GM12878 (cell line): ENCODE results near the gene GLIPR2. TPM values are rescaled to one million over a fixed set of nuclear protein-coding genes. Genes with fewer than 3 reads are reported as not detected.

Source experiments
- ATAC-seq: fragments of 200-7000 bp; cut with Tn5 transposase; 3 replicates; pipeline ENCODE4 v1.9.1; 2020; ENCODE audit warnings: mild to moderate bottlenecking, moderate library complexity
- BruUV-seq: library from RNA; stranded (reverse); fragments of 400-500 nt; replicated peaks from 2 replicates; lab custom pipeline; 2021; lab: Mats Ljungman, UMichigan
- CTCF ChIA-PET: fragments of 300-600 bp; sonication (Branson Sonifier 250); formaldehyde crosslinking; extraction: SDS; loops from one replicate; lab custom pipeline; 2021; ENCODE audit warnings: inconsistent platforms; lab: Yijun Ruan, JAX
- POLR2A ChIA-PET: fragments of 350-600 bp; formaldehyde crosslinking; extraction: SDS; loops from one replicate; lab custom pipeline; 2021; ENCODE audit warnings: inconsistent platforms; lab: Charles Lee
- RAD21 ChIA-PET: fragments of 300-600 bp; sonication (Branson Sonifier 250); formaldehyde crosslinking; loops from one replicate; lab custom pipeline; 2023; ENCODE audit warnings: antibody characterized with exemption; ENCODE audit not compliant: unreplicated experiment; lab: Charles Lee
- SMC1A ChIA-PET: fragments of 300-600 bp; sonication (Branson Sonifier 250); formaldehyde crosslinking; loops from one replicate; lab custom pipeline; 2023; ENCODE audit not compliant: unreplicated experiment, uncharacterized antibody; lab: Charles Lee
- DNase-seq: peaks from one replicate; pipeline ENCODE4 v3.0.0-alpha.2; 2011; ENCODE audit warnings: low read depth, low spot score
- FAIRE-seq: peaks from 3 replicates; lab custom pipeline; 2011; peaks lifted over from hg19 to GRCh38; lab: Jason Lieb, UNC
- H2AFZ ChIP-seq: 2 replicates; pipeline ENCODE4 v1.6.0; 2011; ENCODE audit warnings: low read depth, low read length, control low read depth; ENCODE audit not compliant: control insufficient read depth
- H3K27ac ChIP-seq: 2 replicates; pipeline ENCODE4 v1.5.1; 2011; ENCODE audit warnings: control low read depth; ENCODE audit not compliant: control insufficient read depth, insufficient read depth
- H3K27me3 ChIP-seq, 2 experiments: replicated peaks in 1 of 2; 2 replicates each; pipeline versions ENCODE4 v1.6.0 to v1.6.1; 2011; ENCODE audit warnings: low read length in 1 of 2; ENCODE audit not compliant: control insufficient read depth in 2 of 2, insufficient read depth in 2 of 2
- H3K36me3 ChIP-seq, 2 experiments: 2 replicates each; pipeline ENCODE4 v1.5.1; 2011; ENCODE audit warnings: low read length in 1 of 2; ENCODE audit not compliant: control insufficient read depth in 2 of 2, insufficient read depth in 2 of 2
- H3K4me1 ChIP-seq: 2 replicates; pipeline ENCODE4 v1.6.1; 2011; ENCODE audit warnings: mild to moderate bottlenecking, low read length, moderate library complexity, mixed read lengths; ENCODE audit not compliant: control insufficient read depth, insufficient read depth
- H3K4me2 ChIP-seq: 2 replicates; pipeline ENCODE4 v1.6.0; 2011; ENCODE audit warnings: control low read depth; ENCODE audit not compliant: control insufficient read depth, insufficient read depth
- H3K4me3 ChIP-seq: fragments of 200-600 bp; sonication (generic); 2 replicates; pipeline ENCODE4 v1.5.1; 2016
- H3K79me2 ChIP-seq: 2 replicates; pipeline ENCODE4 v1.6.0; 2011; ENCODE audit warnings: low read length; ENCODE audit not compliant: control insufficient read depth, insufficient read depth
- H3K9ac ChIP-seq: 2 replicates; pipeline ENCODE4 v1.8.0; 2011; ENCODE audit warnings: low read length, control low read depth, mixed read lengths; ENCODE audit not compliant: control insufficient read depth, insufficient read depth
- H3K9me3 ChIP-seq: replicated peaks from 3 replicates; pipeline ENCODE4 v1.5.1; 2011; ENCODE audit warnings: mild to moderate bottlenecking, low read length; ENCODE audit not compliant: control insufficient read depth, insufficient read depth
- H4K20me1 ChIP-seq: 2 replicates; pipeline ENCODE4 v1.6.0; 2011; ENCODE audit not compliant: control insufficient read depth, insufficient read depth
- BACH1 ChIP-seq: fragments of 450-650 bp; IDR thresholded peaks from 2 replicates; pipeline ENCODE4 v1.6.1; 2017; ENCODE audit warnings: mild to moderate bottlenecking, borderline replicate concordance
- CBFB ChIP-seq: IDR thresholded peaks from 2 replicates; pipeline ENCODE4 v1.6.1; 2016; ENCODE audit warnings: antibody characterized with exemption, low read depth
- CEBPB ChIP-seq, 2 experiments: fragments of 150-350 bp in 1 of 2; IDR thresholded peaks; 2 replicates each; pipeline ENCODE4 v1.6.1; 2012 to 2014; ENCODE audit warnings: low read depth in 2 of 2, low read length in 2 of 2, borderline replicate concordance in 1 of 2, inconsistent platforms in 1 of 2
- CREB1 ChIP-seq: IDR thresholded peaks from 2 replicates; pipeline ENCODE4 v1.6.1; 2012; ENCODE audit warnings: low read depth, mild to moderate bottlenecking, inconsistent platforms
- DPF2 ChIP-seq: fragments of 450-650 bp; IDR thresholded peaks from 2 replicates; pipeline ENCODE4 v1.6.1; 2017; ENCODE audit warnings: mild to moderate bottlenecking
- EGR1 ChIP-seq, 2 experiments: IDR thresholded peaks; 1 replicate in 1 of 2; 2 replicates in 1 of 2; pipeline ENCODE4 v1.6.1; 2011 to 2012; ENCODE audit warnings: low read depth in 2 of 2, low read length in 2 of 2, borderline replicate concordance in 1 of 2, mild to moderate bottlenecking in 1 of 2, moderate library complexity in 1 of 2
- FOXM1 ChIP-seq: IDR thresholded peaks from 2 replicates; pipeline ENCODE4 v1.6.1; 2012; ENCODE audit warnings: low read depth, mild to moderate bottlenecking, inconsistent platforms, low read length, moderate library complexity
- GABPA ChIP-seq: IDR thresholded peaks from 2 replicates; pipeline ENCODE4 v1.6.1; 2014; ENCODE audit warnings: antibody characterized with exemption, low read depth, mild to moderate bottlenecking, inconsistent platforms
- GATAD2B ChIP-seq: fragments of 450-650 bp; conservative IDR thresholded peaks from 2 replicates; pipeline ENCODE4 v1.6.1; 2017; ENCODE audit warnings: low read depth, mild to moderate bottlenecking, moderate library complexity
- PAX5 ChIP-seq: IDR thresholded peaks from 2 replicates; pipeline ENCODE4 v1.6.1; 2011; ENCODE audit warnings: low read depth, low read length, borderline replicate concordance
- POLR2A ChIP-seq: IDR thresholded peaks from 2 replicates; pipeline ENCODE4 v1.6.1; 2011; ENCODE audit warnings: low read depth, mild to moderate bottlenecking, low read length
- SMC3 ChIP-seq: IDR thresholded peaks from 2 replicates; pipeline ENCODE4 v1.6.1; 2011; ENCODE audit warnings: low read length, improper control_type of control experiment, borderline replicate concordance
- SREBF1 ChIP-seq: IDR thresholded peaks from 2 replicates; pipeline ENCODE4 v1.6.1; 2012; ENCODE audit warnings: mild to moderate bottlenecking, low read length
- SREBF2 ChIP-seq: IDR thresholded peaks from 2 replicates; pipeline ENCODE4 v1.6.1; 2012; ENCODE audit warnings: mild to moderate bottlenecking, low read length
- TCF3 ChIP-seq: IDR thresholded peaks from 2 replicates; pipeline ENCODE4 v1.6.1; 2012; ENCODE audit warnings: low read depth, mild to moderate bottlenecking, low read length, borderline replicate concordance; ENCODE audit not compliant: insufficient read depth
- ZNF217 ChIP-seq: fragments of 450-650 bp; IDR thresholded peaks from 2 replicates; pipeline ENCODE4 v1.6.1; 2017; ENCODE audit warnings: antibody characterized with exemption, mild to moderate bottlenecking
- WGBS: methylation state at CpG from one replicate; pipeline ENCODE4 v1.1.6; 2016; ENCODE audit warnings: low lambda C conversion rate; ENCODE audit not compliant: insufficient replicate concordance, insufficient coverage; ENCODE audit errors: missing lambda C conversion rate; 5-methylcytosine and 5-hydroxymethylcytosine counted together
- in situ Hi-C: fragments of 300-500 bp; cut with MboI; formaldehyde crosslinking; loops from 9 replicates; pipeline ENCODE4 v1.14.3; 2018; ENCODE audit warnings: mixed read lengths
- intact Hi-C: fragments of 100-400 bp; cut with micrococcal nuclease; formaldehyde crosslinking; loops from one replicate; pipeline ENCODE4 v1.14.2; 2022; ENCODE audit not compliant: unreplicated experiment
- polyA plus RNA-seq, 11 experiments: library from polyadenylated mRNA; depleted of rRNA in 4 of 11; unstranded in 6 of 11; stranded (reverse) in 5 of 11; fragments of >200 nt; fragmentation: Nextera tagmentation in 4 of 11; fragmentation: Illumina TruSeq in 1 of 11; extraction: Ambion mirVana in 4 of 11; extraction: Trizol in 1 of 11; gene quantifications; 1 replicate in 1 of 11; 2 replicates in 10 of 11; pipeline versions ENCODE4 v1.2.1 to v1.2.3, GENCODE V29; 2011 to 2016; ENCODE audit warnings: inconsistent platforms in 2 of 11, missing spikeins in 2 of 11, low read depth in 1 of 11
- total RNA-seq, 4 experiments: library from RNA; depleted of rRNA in 3 of 4; stranded (reverse); fragments of >200 nt in 3 of 4; fragmentation: Illumina TruSeq in 1 of 4; extraction: Trizol in 1 of 4; gene quantifications; 2 replicates each; pipeline versions ENCODE4 v1.2.1 to v1.2.3, GENCODE V29; 2013 to 2021
- TF ChIP-seq, protein P1 (sequence below): fragments of 450-650 bp; IDR thresholded peaks from 2 replicates; pipeline ENCODE4 v1.6.1; 2017; ENCODE audit warnings: low read depth, mild to moderate bottlenecking, moderate library complexity
- TF ChIP-seq, protein P2 (sequence below): fragments of 450-650 bp; IDR thresholded peaks from 2 replicates; pipeline ENCODE4 v1.6.1; 2017; ENCODE audit warnings: mild to moderate bottlenecking, moderate library complexity

GLIPR2 gene
- total and polyA plus RNA-seq, 10 of the 15 experiments (the other 5 are each of a cell fraction or from before 2014, with no cell fraction given): 0.41 to 3.5 (median 2.2) TPM

DNA sequence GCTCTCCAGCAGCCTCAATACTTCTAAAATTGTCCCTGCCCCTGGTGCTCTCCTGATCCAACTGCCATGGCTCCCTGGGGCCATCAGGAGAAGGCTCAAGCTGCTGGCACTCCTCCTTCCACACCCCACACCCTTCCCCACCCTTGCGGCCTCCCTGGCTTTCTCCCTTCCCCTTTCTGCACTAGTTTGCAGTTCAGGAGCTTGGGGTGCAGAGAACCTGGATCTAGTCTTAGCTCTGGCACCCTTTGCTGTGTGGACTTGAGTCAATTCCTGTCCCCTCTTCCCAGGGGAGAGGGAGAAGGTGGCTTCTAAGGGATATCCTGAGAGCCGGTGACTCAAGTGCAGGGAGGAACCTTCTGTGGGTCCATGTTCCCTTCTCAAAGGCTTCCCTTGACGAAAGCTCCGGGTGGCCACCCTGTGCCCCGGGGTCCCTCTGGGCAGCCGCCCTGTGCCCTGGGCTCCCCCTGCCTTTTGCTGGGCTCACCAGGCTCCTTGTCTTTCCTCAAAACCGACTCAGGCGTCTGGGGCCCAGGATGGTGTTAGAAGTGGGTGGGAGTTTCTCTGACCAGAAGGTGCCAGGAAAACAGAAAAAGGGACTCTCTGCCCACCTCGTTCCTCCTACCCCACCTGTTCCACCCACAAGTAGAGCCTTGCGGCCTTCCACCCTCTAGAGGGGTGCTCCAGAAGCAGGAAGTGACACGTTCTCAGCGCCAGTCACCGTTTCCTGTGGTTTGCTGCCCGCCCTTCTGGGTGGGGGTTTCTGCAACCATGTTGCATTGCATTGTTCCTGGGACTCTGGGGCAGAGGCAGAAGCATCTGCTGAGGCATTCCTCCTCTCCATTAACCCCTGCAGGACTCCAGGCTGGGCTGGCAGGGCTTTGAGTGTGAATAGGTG, 15.0 kb downstream of the GLIPR2 start:
- Histone ChIP-seq H3K4me3 (peak overlapping the region; percentile 38), H3K4me1 (peaks cover 56% of the 10 kb centered on the region), H3K27me3 (no peaks in the 10 kb centered on the region), H3K79me2 (no peaks in the 10 kb centered on the region), H3K4me2 (peak overlapping the region; percentile 97), H4K20me1 (no peaks in the 10 kb centered on the region), H2AFZ (peak overlapping the region; percentile 84), H3K9me3 (no peaks in the 10 kb centered on the region; the same call in 2 of the 3 replicates), H3K9ac (peak overlapping the region; percentile 46), H3K27ac (peak overlapping the region; percentile 74), H3K36me3 (no peaks in the 10 kb centered on the region)
- ChIA-PET RAD21 (interaction anchor here (0.6 to 2.0 kb wide), 2 partner anchors 10 to 15 kb away, joined by 3 to 5 read pairs; no protein-coding TSS in a partner anchor), CTCF (interaction anchor here (1.1 kb wide), 2 partner anchors 8 to 12 kb away, joined by 4 read pairs; no protein-coding TSS in a partner anchor), POLR2A (no interaction called here), SMC1A (interaction anchor here (1.6 kb wide), 1 partner anchor 48 kb away, joined by 5 read pairs; no protein-coding TSS in a partner anchor)
- DNase-seq: peak; percentile 72
- in situ Hi-C loops (no loop called here), intact Hi-C loops (no loop called here)
- no TSS peak for BruUV-seq
- FAIRE-seq: peak; percentile 86
- 20% methylated on average over 14 of the region's 14 CpGs for WGBS
- ATAC-seq: peak; percentile 89
- TF ChIP-seq, protein P1, sequence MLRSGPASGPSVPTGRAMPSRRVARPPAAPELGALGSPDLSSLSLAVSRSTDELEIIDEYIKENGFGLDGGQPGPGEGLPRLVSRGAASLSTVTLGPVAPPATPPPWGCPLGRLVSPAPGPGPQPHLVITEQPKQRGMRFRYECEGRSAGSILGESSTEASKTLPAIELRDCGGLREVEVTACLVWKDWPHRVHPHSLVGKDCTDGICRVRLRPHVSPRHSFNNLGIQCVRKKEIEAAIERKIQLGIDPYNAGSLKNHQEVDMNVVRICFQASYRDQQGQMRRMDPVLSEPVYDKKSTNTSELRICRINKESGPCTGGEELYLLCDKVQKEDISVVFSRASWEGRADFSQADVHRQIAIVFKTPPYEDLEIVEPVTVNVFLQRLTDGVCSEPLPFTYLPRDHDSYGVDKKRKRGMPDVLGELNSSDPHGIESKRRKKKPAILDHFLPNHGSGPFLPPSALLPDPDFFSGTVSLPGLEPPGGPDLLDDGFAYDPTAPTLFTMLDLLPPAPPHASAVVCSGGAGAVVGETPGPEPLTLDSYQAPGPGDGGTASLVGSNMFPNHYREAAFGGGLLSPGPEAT: peak; percentile 34; the same call in 1 of the 2 replicates
- TF ChIP-seq PAX5 (peak; percentile 86; the same call in 1 of the 2 replicates), DPF2 (peak; percentile 83), ZNF217 (no peak), SMC3 (no peak), FOXM1 (peak; percentile 68; the same call in 1 of the 2 replicates), EGR1 (IDR thresholded peaks at IDR 0.05; ENCODE audit: borderline replicate concordance in 1 of 2, low read depth in 2 of 2, low read length in 2 of 2) (peak in 1 of 2 experiments; percentile 61; a peak in 2 of 3 replicates), BACH1 (no peak), GABPA (peak; percentile 76), TCF3 (peak; percentile 86; the same call in 1 of the 2 replicates), POLR2A (peak; percentile 76), CBFB (peak; percentile 89), CREB1 (peak; percentile 90), CEBPB (IDR thresholded peaks at IDR 0.05; ENCODE audit: borderline replicate concordance in 1 of 2, low read depth in 2 of 2, low read length in 2 of 2) (no peak), SREBF2 (no peak), SREBF1 (no peak), GATAD2B (peak; percentile 63; the same call in 1 of the 2 replicates)
- TF ChIP-seq, protein P2, sequence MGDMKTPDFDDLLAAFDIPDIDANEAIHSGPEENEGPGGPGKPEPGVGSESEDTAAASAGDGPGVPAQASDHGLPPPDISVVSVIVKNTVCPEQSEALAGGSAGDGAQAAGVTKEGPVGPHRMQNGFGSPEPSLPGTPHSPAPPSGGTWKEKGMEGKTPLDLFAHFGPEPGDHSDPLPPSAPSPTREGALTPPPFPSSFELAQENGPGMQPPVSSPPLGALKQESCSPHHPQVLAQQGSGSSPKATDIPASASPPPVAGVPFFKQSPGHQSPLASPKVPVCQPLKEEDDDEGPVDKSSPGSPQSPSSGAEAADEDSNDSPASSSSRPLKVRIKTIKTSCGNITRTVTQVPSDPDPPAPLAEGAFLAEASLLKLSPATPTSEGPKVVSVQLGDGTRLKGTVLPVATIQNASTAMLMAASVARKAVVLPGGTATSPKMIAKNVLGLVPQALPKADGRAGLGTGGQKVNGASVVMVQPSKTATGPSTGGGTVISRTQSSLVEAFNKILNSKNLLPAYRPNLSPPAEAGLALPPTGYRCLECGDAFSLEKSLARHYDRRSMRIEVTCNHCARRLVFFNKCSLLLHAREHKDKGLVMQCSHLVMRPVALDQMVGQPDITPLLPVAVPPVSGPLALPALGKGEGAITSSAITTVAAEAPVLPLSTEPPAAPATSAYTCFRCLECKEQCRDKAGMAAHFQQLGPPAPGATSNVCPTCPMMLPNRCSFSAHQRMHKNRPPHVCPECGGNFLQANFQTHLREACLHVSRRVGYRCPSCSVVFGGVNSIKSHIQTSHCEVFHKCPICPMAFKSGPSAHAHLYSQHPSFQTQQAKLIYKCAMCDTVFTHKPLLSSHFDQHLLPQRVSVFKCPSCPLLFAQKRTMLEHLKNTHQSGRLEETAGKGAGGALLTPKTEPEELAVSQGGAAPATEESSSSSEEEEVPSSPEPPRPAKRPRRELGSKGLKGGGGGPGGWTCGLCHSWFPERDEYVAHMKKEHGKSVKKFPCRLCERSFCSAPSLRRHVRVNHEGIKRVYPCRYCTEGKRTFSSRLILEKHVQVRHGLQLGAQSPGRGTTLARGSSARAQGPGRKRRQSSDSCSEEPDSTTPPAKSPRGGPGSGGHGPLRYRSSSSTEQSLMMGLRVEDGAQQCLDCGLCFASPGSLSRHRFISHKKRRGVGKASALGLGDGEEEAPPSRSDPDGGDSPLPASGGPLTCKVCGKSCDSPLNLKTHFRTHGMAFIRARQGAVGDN: 0 out of 2 replicates have a peak, but pooled peaks have one; percentile 47
